Measurements from ENCODE around the gene NTN1. TPM values are rescaled to one million over a fixed set of nuclear protein-coding genes. Genes with fewer than 3 reads are reported as not detected.

The NTN1 gene
- total RNA-seq, 4 donors from 2014 or later = 74.3 to 211 (median 107) TPM

DNA sequence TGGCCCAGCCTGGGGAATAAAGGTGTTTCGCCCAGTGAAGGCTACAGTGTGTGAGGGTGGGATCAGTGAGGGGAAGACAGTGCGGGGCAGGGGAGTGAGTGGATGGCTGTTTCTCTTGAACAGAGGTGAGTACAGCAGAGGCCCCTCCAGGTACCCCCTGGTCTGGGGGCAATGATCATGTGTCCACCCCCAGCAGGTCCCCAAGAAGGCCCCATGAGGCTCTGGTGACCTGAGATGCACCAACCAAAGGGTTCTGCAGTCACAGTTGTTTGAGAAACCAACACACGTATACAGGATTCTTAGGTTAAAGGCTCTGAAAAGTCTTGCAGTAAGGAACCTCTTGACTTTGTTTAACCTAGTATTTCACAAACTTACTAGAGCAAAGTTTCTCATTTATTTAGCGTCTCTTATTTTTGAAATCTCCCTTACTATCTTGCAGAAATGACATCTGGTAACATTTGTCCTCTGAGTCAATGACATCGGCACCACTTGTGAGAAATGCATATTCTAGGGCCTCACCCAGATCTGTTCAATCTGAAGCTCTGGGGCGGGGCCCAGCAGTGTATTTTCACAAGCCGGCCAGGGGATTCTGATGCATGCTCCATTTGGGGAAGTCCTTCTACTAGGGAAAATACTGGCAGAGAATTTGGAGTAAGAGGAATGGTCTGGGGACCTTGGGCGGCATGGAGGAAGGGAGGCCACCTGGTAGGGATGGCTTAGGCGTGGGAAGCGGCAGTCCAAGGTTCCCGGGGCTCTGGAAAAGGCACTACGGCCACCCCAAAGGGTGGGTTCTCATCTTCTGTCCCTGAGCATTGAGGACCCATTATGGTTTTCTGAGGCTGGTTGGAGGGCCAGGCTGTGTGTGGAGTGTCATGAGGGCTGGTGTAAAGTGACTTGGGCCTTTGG, 217.3 kb downstream of the NTN1 start:
- H3K4me1 ChIP-seq = peaks cover 0 to 74% (median 45%) of the 10 kb centered on the region in 3 donors
- peak overlapping the region; percentile 58 to 100 (median 98) for H3K27ac ChIP-seq

DNA sequence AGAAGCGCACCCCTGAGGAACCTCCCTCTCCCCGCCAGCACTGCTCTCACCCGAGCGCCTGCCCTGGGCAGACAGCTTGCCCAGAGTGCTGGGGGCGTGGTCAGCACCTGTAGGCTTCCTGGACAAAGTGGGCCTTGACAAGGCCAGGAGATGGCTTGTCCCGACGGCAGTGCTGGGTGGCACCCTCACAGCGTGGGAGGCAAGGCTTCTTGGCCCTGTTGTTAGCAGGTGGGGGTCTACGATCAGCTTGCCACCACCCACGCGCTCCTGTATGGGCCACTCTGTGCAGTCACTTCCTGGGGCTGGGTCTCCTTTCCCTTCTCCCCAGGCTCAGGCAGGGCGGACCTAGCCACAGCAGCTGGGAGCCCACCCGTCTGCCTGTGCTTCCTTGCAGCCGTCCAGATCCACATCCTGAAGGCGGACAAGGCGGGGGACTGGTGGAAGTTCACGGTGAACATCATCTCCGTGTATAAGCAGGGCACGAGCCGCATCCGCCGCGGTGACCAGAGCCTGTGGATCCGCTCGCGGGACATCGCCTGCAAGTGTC, 218.0 kb downstream of the NTN1 start:
- 50% methylated on average over 2 of the region's 27 CpGs; no CpG with 5 or more reads in 1 of the 2 donors for WGBS, 2 donors (ENCODE audit: low coverage in 1 of 2)
- no peaks in the 10 kb centered on the region for H3K27me3 ChIP-seq
- H3K36me3 ChIP-seq = no peaks in the 10 kb centered on the region
- peaks cover 3 to 81% (median 52%) of the 10 kb centered on the region in 3 donors for H3K4me1 ChIP-seq
- peak overlapping the region in 1 of 2 donors; percentile 63 for H3K4me3 ChIP-seq
- H3K27ac ChIP-seq = peak overlapping the region; percentile 58 to 100 (median 98)
- TF ChIP-seq, protein P1, sequence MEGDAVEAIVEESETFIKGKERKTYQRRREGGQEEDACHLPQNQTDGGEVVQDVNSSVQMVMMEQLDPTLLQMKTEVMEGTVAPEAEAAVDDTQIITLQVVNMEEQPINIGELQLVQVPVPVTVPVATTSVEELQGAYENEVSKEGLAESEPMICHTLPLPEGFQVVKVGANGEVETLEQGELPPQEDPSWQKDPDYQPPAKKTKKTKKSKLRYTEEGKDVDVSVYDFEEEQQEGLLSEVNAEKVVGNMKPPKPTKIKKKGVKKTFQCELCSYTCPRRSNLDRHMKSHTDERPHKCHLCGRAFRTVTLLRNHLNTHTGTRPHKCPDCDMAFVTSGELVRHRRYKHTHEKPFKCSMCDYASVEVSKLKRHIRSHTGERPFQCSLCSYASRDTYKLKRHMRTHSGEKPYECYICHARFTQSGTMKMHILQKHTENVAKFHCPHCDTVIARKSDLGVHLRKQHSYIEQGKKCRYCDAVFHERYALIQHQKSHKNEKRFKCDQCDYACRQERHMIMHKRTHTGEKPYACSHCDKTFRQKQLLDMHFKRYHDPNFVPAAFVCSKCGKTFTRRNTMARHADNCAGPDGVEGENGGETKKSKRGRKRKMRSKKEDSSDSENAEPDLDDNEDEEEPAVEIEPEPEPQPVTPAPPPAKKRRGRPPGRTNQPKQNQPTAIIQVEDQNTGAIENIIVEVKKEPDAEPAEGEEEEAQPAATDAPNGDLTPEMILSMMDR (IDR thresholded peaks at IDR 0.05) = no peak
- no peak for TF ChIP-seq EP300 (IDR thresholded peaks at IDR 0.05)
- no peak for TF ChIP-seq POLR2A (IDR thresholded peaks at IDR 0.05)
- no peak for TF ChIP-seq POLR2AphosphoS5 (IDR thresholded peaks at IDR 0.05)
- peak; percentile 0 for ATAC-seq
- no peaks in the 10 kb centered on the region for H3K9me3 ChIP-seq

More for the DNA sequence above, 217.3 kb downstream of the NTN1 start:
- no peak for ATAC-seq
- H3K36me3 ChIP-seq = no peaks in the 10 kb centered on the region
- peak overlapping the region in 1 of 2 donors; percentile 63 for H3K4me3 ChIP-seq
- 87 to 93% methylated on average over 4 to 8 of the region's 12 CpGs for WGBS, 2 donors (ENCODE audit: low coverage in 1 of 2)
- H3K27me3 ChIP-seq = no peaks in the 10 kb centered on the region
- no peaks in the 10 kb centered on the region for H3K9me3 ChIP-seq
- TF ChIP-seq EP300 (IDR thresholded peaks at IDR 0.05) (no peak), POLR2A (IDR thresholded peaks at IDR 0.05) (no peak), POLR2AphosphoS5 (IDR thresholded peaks at IDR 0.05) (no peak)
- TF ChIP-seq, protein P1 (IDR thresholded peaks at IDR 0.05) = no peak

DNA sequence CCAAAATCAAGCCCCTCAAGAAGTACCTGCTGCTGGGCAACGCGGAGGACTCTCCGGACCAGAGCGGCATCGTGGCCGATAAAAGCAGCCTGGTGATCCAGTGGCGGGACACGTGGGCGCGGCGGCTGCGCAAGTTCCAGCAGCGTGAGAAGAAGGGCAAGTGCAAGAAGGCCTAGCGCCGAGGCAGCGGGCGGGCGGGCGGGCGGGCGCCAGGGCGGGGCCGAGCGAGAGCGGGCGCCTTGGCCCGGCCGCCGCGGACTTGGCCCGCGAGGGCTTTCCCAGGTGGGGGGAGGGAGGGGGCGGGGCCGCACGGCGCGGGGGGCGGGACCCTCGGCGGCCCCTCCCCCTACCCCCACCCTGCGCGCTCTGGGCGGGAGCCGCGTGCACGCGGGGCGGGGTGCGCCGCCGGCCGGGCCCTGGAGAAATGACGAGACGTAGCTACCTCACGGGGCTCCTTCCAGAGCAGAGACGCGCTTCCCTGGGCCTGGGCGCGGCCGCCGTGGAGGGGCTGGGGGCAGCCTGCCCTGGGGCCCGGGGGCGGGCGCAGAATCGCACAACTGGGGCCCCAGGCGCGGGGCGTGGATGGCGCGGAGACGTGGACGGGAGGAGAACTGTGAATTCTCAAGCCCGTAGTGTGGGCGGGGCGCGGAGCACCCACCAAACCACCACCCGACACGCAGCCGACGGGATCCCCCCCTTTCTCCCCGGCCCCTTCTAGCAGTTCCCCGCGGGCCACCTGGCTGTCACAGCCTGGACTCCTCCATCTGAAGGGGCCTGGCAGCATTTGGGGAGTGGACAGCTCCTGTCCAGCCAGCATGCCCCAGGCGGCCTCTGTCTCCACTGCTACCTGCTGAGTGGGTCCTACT, 218.7 kb downstream of the NTN1 start:
- Histone ChIP-seq H3K4me1 (peaks cover 3 to 88% (median 57%) of the 10 kb centered on the region in 3 donors), H3K36me3 (no peaks in the 10 kb centered on the region), H3K27me3 (no peaks in the 10 kb centered on the region), H3K27ac (peak overlapping the region; percentile 88 to 100 (median 98)), H3K4me3 (peak overlapping the region; percentile 25 to 63), H3K9me3 (no peaks in the 10 kb centered on the region)
- no CpG with 5 or more reads among the region's 84 CpGs for WGBS, 2 donors (ENCODE audit: low coverage in 1 of 2)
- TF ChIP-seq EP300 (IDR thresholded peaks at IDR 0.05) = no peak
- TF ChIP-seq, protein P1 (IDR thresholded peaks at IDR 0.05) = peak in 1 of 4 experiments; percentile 17
- TF ChIP-seq POLR2A (IDR thresholded peaks at IDR 0.05) = peak; percentile 70 to 82
- TF ChIP-seq POLR2AphosphoS5 (IDR thresholded peaks at IDR 0.05) = peak; percentile 81
- peak; percentile 78 for ATAC-seq

DNA sequence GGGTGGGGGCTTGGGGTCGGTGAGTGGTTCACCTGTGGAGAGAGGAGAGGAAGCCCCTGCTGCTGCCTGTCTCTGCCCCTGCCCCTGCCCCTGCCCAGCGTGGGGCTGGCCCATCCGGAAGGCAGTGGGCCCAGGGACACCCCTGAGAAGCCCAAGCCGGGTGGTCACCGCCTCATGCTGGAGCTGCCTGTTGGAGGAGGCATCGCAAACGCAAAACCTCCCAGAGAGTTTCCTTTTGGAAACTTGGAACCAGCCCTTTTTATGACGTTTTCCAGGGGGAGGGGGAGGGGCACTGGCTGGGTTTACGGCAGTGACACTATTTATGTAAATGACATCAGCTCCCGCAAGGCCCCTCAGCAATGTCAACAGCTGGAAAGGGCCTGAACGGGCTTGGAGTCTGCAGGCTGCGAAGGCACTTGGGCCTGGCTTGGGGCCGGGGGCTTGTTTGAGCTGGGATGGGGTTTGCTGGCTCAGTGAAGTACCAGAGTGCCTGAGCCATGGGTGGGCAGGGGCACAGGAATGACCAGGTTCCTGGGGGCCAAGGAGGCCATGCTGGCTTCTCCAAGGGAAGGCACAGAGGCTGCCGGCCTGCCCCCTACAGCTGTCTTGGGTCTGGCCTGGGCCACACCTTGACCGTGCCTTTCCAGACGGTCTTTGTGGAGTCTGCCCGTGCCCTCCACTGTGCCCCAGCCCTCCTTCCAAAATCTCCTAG, 219.5 kb downstream of the NTN1 start:
- Histone ChIP-seq H3K27me3 (no peaks in the 10 kb centered on the region), H3K36me3 (no peaks in the 10 kb centered on the region), H3K4me3 (peak overlapping the region; percentile 25 to 63), H3K4me1 (peaks cover 3 to 94% (median 65%) of the 10 kb centered on the region in 3 donors), H3K9me3 (no peaks in the 10 kb centered on the region), H3K27ac (peak overlapping the region; percentile 88 to 100 (median 98))
- 20% methylated on average over 1 of the region's 17 CpGs; no CpG with 5 or more reads in 1 of the 2 donors for WGBS, 2 donors (ENCODE audit: low coverage in 1 of 2)
- ATAC-seq = peak; percentile 41
- TF ChIP-seq POLR2A (IDR thresholded peaks at IDR 0.05) (peak; percentile 31 to 42), EP300 (IDR thresholded peaks at IDR 0.05) (no peak), POLR2AphosphoS5 (IDR thresholded peaks at IDR 0.05) (peak; percentile 91)
- TF ChIP-seq, protein P1 (IDR thresholded peaks at IDR 0.05) = no peak

Data from gastroesophageal sphincter (tissue), 4 donors.